Liver (tissue), 3 donors: ENCODE measurements around the gene SUMF2.
"Not testable (repeated sequence)": the region's sequence is repeated elsewhere in the genome, so short reads cannot be mapped to it uniquely, and the experiment has no call there.

ENCODE experiments used
- ATF3 ChIP-seq: IDR thresholded peaks from 2 replicates; pipeline ENCODE4 v1.6.1; 2016; ENCODE audit warnings: antibody characterized with exemption
- FOXA2 ChIP-seq: IDR thresholded peaks from 2 replicates; pipeline ENCODE4 v1.6.1; 2016; ENCODE audit warnings: antibody characterized with exemption
- GABPA ChIP-seq, 2 donors: IDR thresholded peaks in 1 of 2; conservative IDR thresholded peaks in 1 of 2; 2 replicates each; pipeline ENCODE4 v1.6.1; 2016; ENCODE audit warnings: antibody characterized with exemption in 2 of 2, mild to moderate bottlenecking in 1 of 2, moderate library complexity in 1 of 2
- HNF4A ChIP-seq, 2 donors: conservative IDR thresholded peaks; 2 replicates each; pipeline ENCODE4 v1.6.1; 2016; ENCODE audit warnings: antibody characterized with exemption in 2 of 2, mild to moderate bottlenecking in 2 of 2
- JUND ChIP-seq, 2 donors: IDR thresholded peaks; 2 replicates each; pipeline ENCODE4 v1.6.1; 2016; ENCODE audit warnings: antibody characterized with exemption in 2 of 2
- MAX ChIP-seq: IDR thresholded peaks from 2 replicates; pipeline ENCODE4 v1.6.1; 2016; ENCODE audit warnings: antibody characterized with exemption
- RAD21 ChIP-seq, 2 donors: IDR thresholded peaks; 2 replicates each; pipeline ENCODE4 v1.6.1; 2016; ENCODE audit warnings: antibody characterized with exemption in 2 of 2, mild to moderate bottlenecking in 2 of 2
- REST ChIP-seq: IDR thresholded peaks from 2 replicates; pipeline ENCODE4 v1.6.1; 2016; ENCODE audit warnings: antibody characterized with exemption, mild to moderate bottlenecking
- RXRA ChIP-seq, 2 donors: IDR thresholded peaks; 2 replicates each; pipeline ENCODE4 v1.6.1; 2017 to 2018; ENCODE audit warnings: antibody characterized with exemption in 2 of 2, mild to moderate bottlenecking in 1 of 2
- SP1 ChIP-seq: IDR thresholded peaks from 2 replicates; pipeline ENCODE4 v1.6.1; 2018; ENCODE audit warnings: antibody characterized with exemption, mild to moderate bottlenecking
- TAF1 ChIP-seq: conservative IDR thresholded peaks from 2 replicates; pipeline ENCODE4 v1.6.1; 2016; ENCODE audit warnings: antibody characterized with exemption, mild to moderate bottlenecking
- YY1 ChIP-seq: IDR thresholded peaks from 2 replicates; pipeline ENCODE4 v1.6.1; 2016; ENCODE audit warnings: antibody characterized with exemption, mild to moderate bottlenecking
- TF ChIP-seq, protein P1 (sequence below): fragments of 150-350 bp; IDR thresholded peaks from 2 replicates; pipeline ENCODE4 v1.5.1; 2017; ENCODE audit warnings: improper control_type of control experiment, low read depth, low read length; ENCODE audit not compliant: missing input control
- TF ChIP-seq, protein P2 (sequence below): IDR thresholded peaks from 2 replicates; pipeline ENCODE4 v1.6.1; 2016; ENCODE audit warnings: antibody characterized with exemption
- donor health status: healthy.
- donor health status: healthy.

GRCh38 chr7:56112244-56112643 lies 48.2 kb downstream of the SUMF2 start:
- TF ChIP-seq, protein P1, sequence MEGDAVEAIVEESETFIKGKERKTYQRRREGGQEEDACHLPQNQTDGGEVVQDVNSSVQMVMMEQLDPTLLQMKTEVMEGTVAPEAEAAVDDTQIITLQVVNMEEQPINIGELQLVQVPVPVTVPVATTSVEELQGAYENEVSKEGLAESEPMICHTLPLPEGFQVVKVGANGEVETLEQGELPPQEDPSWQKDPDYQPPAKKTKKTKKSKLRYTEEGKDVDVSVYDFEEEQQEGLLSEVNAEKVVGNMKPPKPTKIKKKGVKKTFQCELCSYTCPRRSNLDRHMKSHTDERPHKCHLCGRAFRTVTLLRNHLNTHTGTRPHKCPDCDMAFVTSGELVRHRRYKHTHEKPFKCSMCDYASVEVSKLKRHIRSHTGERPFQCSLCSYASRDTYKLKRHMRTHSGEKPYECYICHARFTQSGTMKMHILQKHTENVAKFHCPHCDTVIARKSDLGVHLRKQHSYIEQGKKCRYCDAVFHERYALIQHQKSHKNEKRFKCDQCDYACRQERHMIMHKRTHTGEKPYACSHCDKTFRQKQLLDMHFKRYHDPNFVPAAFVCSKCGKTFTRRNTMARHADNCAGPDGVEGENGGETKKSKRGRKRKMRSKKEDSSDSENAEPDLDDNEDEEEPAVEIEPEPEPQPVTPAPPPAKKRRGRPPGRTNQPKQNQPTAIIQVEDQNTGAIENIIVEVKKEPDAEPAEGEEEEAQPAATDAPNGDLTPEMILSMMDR, result not testable (repeated sequence)
- not testable (repeated sequence) for TF ChIP-seq ATF3; MAX; SP1; TAF1; GABPA (IDR thresholded peaks at IDR 0.05 in 1 of 2, conservative IDR thresholded peaks at IDR 0.05 in 1 of 2); RAD21 (IDR thresholded peaks at IDR 0.05); YY1; RXRA (IDR thresholded peaks at IDR 0.05); REST; HNF4A (conservative IDR thresholded peaks at IDR 0.05); JUND (IDR thresholded peaks at IDR 0.05); FOXA2
- TF ChIP-seq, protein P2, sequence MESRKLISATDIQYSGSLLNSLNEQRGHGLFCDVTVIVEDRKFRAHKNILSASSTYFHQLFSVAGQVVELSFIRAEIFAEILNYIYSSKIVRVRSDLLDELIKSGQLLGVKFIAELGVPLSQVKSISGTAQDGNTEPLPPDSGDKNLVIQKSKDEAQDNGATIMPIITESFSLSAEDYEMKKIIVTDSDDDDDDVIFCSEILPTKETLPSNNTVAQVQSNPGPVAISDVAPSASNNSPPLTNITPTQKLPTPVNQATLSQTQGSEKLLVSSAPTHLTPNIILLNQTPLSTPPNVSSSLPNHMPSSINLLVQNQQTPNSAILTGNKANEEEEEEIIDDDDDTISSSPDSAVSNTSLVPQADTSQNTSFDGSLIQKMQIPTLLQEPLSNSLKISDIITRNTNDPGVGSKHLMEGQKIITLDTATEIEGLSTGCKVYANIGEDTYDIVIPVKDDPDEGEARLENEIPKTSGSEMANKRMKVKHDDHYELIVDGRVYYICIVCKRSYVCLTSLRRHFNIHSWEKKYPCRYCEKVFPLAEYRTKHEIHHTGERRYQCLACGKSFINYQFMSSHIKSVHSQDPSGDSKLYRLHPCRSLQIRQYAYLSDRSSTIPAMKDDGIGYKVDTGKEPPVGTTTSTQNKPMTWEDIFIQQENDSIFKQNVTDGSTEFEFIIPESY, result not testable (repeated sequence)
